ENCODE data around the gene CCT5.

DNA sequence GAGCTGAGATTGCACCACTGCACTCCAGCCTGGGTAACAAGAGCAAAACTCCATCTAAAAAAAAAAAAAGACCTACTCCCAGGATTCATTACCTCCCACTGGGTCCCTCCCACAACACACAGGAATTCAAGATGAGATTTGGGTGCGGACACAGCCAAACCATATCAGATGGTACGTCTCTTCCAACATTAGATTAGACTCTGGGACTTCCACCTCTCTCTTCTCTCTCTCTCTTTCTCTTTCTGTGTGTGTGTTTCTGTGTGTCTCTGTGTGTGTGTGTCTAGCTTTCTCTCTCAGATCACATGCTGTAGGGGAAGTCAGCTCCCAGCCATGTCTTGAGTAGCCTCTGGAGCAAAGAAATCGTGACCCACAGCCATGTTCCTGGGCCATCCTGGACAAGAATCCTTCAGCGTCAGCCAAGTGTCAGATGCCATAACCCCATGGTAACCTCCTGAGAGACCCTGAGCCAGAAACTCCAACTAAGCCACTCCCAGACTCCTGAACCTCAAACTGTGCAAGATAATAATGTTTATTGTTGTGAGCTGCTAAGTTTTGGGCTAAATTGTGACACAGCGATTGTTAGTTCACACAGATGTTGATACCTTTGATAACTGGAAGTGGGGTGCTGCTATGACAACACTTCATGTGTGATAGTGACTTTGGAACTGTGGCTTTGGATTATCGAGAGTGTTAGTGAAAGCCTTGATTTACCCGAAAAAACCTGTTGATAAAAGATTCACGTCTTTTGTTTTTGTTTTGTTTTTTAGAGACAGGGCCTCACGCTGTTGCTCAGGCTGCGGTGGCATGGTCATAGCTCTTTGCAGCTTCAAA is 61.7 kb downstream of the CCT5 start:
- TF ChIP-seq, protein P1, sequence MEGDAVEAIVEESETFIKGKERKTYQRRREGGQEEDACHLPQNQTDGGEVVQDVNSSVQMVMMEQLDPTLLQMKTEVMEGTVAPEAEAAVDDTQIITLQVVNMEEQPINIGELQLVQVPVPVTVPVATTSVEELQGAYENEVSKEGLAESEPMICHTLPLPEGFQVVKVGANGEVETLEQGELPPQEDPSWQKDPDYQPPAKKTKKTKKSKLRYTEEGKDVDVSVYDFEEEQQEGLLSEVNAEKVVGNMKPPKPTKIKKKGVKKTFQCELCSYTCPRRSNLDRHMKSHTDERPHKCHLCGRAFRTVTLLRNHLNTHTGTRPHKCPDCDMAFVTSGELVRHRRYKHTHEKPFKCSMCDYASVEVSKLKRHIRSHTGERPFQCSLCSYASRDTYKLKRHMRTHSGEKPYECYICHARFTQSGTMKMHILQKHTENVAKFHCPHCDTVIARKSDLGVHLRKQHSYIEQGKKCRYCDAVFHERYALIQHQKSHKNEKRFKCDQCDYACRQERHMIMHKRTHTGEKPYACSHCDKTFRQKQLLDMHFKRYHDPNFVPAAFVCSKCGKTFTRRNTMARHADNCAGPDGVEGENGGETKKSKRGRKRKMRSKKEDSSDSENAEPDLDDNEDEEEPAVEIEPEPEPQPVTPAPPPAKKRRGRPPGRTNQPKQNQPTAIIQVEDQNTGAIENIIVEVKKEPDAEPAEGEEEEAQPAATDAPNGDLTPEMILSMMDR (IDR thresholded peaks at IDR 0.05) = no peak
- no peak for TF ChIP-seq POLR2A (IDR thresholded peaks at IDR 0.05)
